Liver (tissue), 3 donors: ENCODE measurements around the gene ST7L.

Experiments used
- EGR1 ChIP-seq, 2 donors: IDR thresholded peaks; 2 replicates each; pipeline ENCODE4 v1.6.1; 2016 to 2018; ENCODE audit warnings: antibody characterized with exemption in 2 of 2, low read depth in 2 of 2
- GABPA ChIP-seq, 2 donors: IDR thresholded peaks in 1 of 2; conservative IDR thresholded peaks in 1 of 2; 2 replicates each; pipeline ENCODE4 v1.6.1; 2016; ENCODE audit warnings: antibody characterized with exemption in 2 of 2, mild to moderate bottlenecking in 1 of 2, moderate library complexity in 1 of 2
- MAX ChIP-seq: IDR thresholded peaks from 2 replicates; pipeline ENCODE4 v1.6.1; 2016; ENCODE audit warnings: antibody characterized with exemption
- RAD21 ChIP-seq, 2 donors: IDR thresholded peaks; 2 replicates each; pipeline ENCODE4 v1.6.1; 2016; ENCODE audit warnings: antibody characterized with exemption in 2 of 2, mild to moderate bottlenecking in 2 of 2
- RXRA ChIP-seq, 2 donors: IDR thresholded peaks; 2 replicates each; pipeline ENCODE4 v1.6.1; 2017 to 2018; ENCODE audit warnings: antibody characterized with exemption in 2 of 2, mild to moderate bottlenecking in 1 of 2
- SP1 ChIP-seq: IDR thresholded peaks from 2 replicates; pipeline ENCODE4 v1.6.1; 2018; ENCODE audit warnings: antibody characterized with exemption, mild to moderate bottlenecking
- TAF1 ChIP-seq: conservative IDR thresholded peaks from 2 replicates; pipeline ENCODE4 v1.6.1; 2016; ENCODE audit warnings: antibody characterized with exemption, mild to moderate bottlenecking
- YY1 ChIP-seq: IDR thresholded peaks from 2 replicates; pipeline ENCODE4 v1.6.1; 2016; ENCODE audit warnings: antibody characterized with exemption, mild to moderate bottlenecking
- TF ChIP-seq, protein P1 (sequence below): fragments of 150-350 bp; IDR thresholded peaks from 2 replicates; pipeline ENCODE4 v1.5.1; 2017; ENCODE audit warnings: improper control_type of control experiment, low read depth, low read length; ENCODE audit not compliant: missing input control
- TF ChIP-seq, protein P2 (sequence below): IDR thresholded peaks from 2 replicates; pipeline ENCODE4 v1.6.1; 2016; ENCODE audit warnings: antibody characterized with exemption, mild to moderate bottlenecking
- TF ChIP-seq, protein P3 (sequence below): IDR thresholded peaks from 2 replicates; pipeline ENCODE4 v1.6.1; 2016; ENCODE audit warnings: antibody characterized with exemption
- TF ChIP-seq, protein P4 (sequence below): IDR thresholded peaks from 2 replicates; pipeline ENCODE4 v1.6.1; 2016; ENCODE audit warnings: antibody characterized with exemption
- donor health status: healthy.
- donor health status: healthy.

GRCh38 chr1:112541299-112541698, 77.6 kb downstream of the ST7L start:
- TF ChIP-seq, protein P1, sequence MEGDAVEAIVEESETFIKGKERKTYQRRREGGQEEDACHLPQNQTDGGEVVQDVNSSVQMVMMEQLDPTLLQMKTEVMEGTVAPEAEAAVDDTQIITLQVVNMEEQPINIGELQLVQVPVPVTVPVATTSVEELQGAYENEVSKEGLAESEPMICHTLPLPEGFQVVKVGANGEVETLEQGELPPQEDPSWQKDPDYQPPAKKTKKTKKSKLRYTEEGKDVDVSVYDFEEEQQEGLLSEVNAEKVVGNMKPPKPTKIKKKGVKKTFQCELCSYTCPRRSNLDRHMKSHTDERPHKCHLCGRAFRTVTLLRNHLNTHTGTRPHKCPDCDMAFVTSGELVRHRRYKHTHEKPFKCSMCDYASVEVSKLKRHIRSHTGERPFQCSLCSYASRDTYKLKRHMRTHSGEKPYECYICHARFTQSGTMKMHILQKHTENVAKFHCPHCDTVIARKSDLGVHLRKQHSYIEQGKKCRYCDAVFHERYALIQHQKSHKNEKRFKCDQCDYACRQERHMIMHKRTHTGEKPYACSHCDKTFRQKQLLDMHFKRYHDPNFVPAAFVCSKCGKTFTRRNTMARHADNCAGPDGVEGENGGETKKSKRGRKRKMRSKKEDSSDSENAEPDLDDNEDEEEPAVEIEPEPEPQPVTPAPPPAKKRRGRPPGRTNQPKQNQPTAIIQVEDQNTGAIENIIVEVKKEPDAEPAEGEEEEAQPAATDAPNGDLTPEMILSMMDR, result no peak
- TF ChIP-seq YY1 (no peak), TAF1 (no peak), RXRA (IDR thresholded peaks at IDR 0.05) (no peak), MAX (no peak), EGR1 (IDR thresholded peaks at IDR 0.05; ENCODE audit: low read depth in 2 of 2) (no peak), GABPA (IDR thresholded peaks at IDR 0.05 in 1 of 2, conservative IDR thresholded peaks at IDR 0.05 in 1 of 2) (no peak), RAD21 (IDR thresholded peaks at IDR 0.05) (no peak), SP1 (no peak)
- TF ChIP-seq, protein P2, sequence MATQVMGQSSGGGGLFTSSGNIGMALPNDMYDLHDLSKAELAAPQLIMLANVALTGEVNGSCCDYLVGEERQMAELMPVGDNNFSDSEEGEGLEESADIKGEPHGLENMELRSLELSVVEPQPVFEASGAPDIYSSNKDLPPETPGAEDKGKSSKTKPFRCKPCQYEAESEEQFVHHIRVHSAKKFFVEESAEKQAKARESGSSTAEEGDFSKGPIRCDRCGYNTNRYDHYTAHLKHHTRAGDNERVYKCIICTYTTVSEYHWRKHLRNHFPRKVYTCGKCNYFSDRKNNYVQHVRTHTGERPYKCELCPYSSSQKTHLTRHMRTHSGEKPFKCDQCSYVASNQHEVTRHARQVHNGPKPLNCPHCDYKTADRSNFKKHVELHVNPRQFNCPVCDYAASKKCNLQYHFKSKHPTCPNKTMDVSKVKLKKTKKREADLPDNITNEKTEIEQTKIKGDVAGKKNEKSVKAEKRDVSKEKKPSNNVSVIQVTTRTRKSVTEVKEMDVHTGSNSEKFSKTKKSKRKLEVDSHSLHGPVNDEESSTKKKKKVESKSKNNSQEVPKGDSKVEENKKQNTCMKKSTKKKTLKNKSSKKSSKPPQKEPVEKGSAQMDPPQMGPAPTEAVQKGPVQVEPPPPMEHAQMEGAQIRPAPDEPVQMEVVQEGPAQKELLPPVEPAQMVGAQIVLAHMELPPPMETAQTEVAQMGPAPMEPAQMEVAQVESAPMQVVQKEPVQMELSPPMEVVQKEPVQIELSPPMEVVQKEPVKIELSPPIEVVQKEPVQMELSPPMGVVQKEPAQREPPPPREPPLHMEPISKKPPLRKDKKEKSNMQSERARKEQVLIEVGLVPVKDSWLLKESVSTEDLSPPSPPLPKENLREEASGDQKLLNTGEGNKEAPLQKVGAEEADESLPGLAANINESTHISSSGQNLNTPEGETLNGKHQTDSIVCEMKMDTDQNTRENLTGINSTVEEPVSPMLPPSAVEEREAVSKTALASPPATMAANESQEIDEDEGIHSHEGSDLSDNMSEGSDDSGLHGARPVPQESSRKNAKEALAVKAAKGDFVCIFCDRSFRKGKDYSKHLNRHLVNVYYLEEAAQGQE, result no peak
- TF ChIP-seq, protein P3, sequence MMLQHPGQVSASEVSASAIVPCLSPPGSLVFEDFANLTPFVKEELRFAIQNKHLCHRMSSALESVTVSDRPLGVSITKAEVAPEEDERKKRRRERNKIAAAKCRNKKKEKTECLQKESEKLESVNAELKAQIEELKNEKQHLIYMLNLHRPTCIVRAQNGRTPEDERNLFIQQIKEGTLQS, result no peak
- TF ChIP-seq, protein P4, sequence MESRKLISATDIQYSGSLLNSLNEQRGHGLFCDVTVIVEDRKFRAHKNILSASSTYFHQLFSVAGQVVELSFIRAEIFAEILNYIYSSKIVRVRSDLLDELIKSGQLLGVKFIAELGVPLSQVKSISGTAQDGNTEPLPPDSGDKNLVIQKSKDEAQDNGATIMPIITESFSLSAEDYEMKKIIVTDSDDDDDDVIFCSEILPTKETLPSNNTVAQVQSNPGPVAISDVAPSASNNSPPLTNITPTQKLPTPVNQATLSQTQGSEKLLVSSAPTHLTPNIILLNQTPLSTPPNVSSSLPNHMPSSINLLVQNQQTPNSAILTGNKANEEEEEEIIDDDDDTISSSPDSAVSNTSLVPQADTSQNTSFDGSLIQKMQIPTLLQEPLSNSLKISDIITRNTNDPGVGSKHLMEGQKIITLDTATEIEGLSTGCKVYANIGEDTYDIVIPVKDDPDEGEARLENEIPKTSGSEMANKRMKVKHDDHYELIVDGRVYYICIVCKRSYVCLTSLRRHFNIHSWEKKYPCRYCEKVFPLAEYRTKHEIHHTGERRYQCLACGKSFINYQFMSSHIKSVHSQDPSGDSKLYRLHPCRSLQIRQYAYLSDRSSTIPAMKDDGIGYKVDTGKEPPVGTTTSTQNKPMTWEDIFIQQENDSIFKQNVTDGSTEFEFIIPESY, result no peak
